OCI-LY3 (cell line): Measurements from ENCODE around the gene PLA2G1B.

Source experiments
- CTCF ChIP-seq: fragments of 200-600, 300-600 bp; sonication (generic); IDR thresholded peaks from 2 replicates; pipeline ENCODE4 v1.5.1; 2014; ENCODE audit warnings: antibody characterized with exemption, low read length, low read depth
- EZH2phosphoT487 ChIP-seq: fragments of 200-600 bp; shearing (Covaris generic); IDR thresholded peaks from 2 replicates; pipeline ENCODE4 v1.6.1; 2018; ENCODE audit warnings: antibody characterized with exemption, mixed run types, low read depth

- TF ChIP-seq CTCF (no peak), EZH2phosphoT487 (no peak)
These were observed 35.8 kb upstream of the PLA2G1B start for GRCh38 chr12:120363274-120363855.
